GM12865 (cell line): ENCODE results near the gene FAM78A.

Source experiments
- DNase-seq: peaks from one replicate; pipeline ENCODE4 v3.0.0; 2010; ENCODE audit warnings: low read depth
- H3K4me3 ChIP-seq: 2 replicates; pipeline ENCODE4 v1.5.1; 2011; ENCODE audit warnings: mild to moderate bottlenecking, low read depth, low read length, control low read depth
- TF ChIP-seq, protein P1 (sequence below): IDR thresholded peaks from 2 replicates; pipeline ENCODE4 v1.5.1; 2011; ENCODE audit warnings: low read length, control low read depth, low read depth, inconsistent platforms; ENCODE audit not compliant: insufficient read depth; ENCODE audit errors: missing control alignments

The FAM78A gene

DNA sequence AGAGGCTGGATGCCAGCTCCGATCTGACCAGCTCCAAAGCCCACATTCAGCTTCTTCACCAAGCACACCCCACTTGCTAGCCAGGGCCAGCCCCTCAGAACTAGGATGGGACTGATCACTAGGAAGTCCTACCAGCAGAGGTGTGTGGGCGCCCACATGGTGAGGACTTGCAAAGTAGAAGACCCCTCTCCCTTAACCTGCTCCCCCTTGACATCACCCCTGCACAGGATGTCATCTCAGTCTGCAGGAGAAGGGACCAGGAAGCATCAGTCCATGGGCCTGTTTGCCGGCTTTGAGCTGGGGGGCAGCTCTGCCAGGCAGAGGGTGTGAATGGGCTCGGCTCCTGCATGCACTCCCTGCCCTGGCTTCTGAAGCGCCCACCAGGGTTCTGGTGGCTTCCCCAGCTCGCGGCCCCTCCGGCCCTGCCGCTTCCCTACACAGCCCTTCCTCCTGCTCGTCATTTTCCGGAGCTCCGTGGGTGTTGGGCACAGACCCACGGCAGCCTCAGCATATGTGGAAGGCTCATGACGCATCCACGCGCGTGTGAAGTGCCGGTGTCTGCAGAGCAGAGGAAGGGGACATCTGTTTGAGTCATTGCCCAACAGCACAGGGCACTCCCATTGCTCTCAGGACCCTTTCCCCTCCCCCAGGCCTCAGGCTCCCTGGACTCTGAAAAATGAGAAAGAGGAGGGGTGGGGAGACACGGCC lies 3.7 kb upstream of the FAM78A start:
- no peak overlapping the region for H3K4me3 ChIP-seq
- DNase-seq: no peak
- TF ChIP-seq, protein P1, sequence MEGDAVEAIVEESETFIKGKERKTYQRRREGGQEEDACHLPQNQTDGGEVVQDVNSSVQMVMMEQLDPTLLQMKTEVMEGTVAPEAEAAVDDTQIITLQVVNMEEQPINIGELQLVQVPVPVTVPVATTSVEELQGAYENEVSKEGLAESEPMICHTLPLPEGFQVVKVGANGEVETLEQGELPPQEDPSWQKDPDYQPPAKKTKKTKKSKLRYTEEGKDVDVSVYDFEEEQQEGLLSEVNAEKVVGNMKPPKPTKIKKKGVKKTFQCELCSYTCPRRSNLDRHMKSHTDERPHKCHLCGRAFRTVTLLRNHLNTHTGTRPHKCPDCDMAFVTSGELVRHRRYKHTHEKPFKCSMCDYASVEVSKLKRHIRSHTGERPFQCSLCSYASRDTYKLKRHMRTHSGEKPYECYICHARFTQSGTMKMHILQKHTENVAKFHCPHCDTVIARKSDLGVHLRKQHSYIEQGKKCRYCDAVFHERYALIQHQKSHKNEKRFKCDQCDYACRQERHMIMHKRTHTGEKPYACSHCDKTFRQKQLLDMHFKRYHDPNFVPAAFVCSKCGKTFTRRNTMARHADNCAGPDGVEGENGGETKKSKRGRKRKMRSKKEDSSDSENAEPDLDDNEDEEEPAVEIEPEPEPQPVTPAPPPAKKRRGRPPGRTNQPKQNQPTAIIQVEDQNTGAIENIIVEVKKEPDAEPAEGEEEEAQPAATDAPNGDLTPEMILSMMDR: no peak

GRCh38 chr9:131279196-131279862 lies 3.0 kb upstream of the FAM78A start:
- no peak overlapping the region for H3K4me3 ChIP-seq
- TF ChIP-seq, protein P1: no peak
- no peak for DNase-seq

DNA sequence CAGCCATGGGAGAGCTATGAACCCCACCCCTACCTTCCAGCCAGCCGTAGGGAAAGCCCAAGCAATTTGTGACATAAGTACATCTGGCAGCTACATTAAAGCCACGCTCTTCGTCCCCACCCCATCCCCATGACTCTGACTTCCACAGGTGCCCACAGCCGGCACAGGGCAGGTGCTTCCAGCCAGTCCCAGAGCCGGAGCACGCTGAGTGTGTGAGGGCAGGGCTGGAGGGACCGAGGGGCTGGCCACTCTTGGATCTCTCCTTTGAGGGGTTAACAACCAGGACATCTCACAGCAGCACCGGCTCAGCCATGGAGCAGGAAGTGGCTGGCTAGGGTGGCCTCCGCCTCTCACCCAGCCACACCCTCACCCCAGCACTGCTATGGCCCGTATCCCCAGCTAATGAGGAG lies 2.4 kb upstream of the FAM78A start:
- TF ChIP-seq, protein P1: no peak
- no peak for DNase-seq
- H3K4me3 ChIP-seq: no peak overlapping the region

GRCh38 chr9:131277910-131278701 lies 1.8 kb upstream of the FAM78A start:
- TF ChIP-seq, protein P1: no peak
- peak overlapping the region; percentile 68 for H3K4me3 ChIP-seq
- DNase-seq: peak; percentile 83

- no peak for DNase-seq
- TF ChIP-seq, protein P1: no peak
- peak overlapping the region; percentile 68 for H3K4me3 ChIP-seq
Measured at GRCh38 chr9:131277287-131277909, 1.1 kb upstream of the FAM78A start.

DNA sequence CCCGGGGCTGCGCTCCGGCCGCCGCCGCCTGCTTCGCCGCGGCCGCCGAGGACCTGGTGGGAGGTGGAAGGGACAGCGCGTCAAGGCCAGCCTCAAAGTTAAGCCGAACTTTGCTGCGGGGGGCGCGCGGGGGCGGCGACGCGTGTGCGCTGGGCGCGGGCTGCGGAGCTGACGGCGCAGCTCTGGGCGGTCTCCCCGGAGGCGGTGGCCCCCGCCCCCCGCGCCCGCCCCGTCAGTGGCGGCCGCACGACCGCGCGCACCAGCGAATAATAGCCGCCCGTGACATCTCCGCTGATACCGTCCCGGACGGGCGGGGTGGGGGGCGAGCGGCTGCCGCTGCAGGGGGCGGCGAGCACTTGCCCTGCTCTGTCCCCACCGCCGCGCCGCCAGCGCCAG lies 579 bp upstream of the FAM78A start:
- TF ChIP-seq, protein P1: no peak
- DNase-seq: peak; percentile 40
- H3K4me3 ChIP-seq: peak overlapping the region; percentile 68
